Erythroblast (primary cell): Measurements from ENCODE around the gene ARMC7.

Experiments used
- DNase-seq, 2 experiments: peaks; one replicate each; lab custom pipeline; 2025; lab: John Stamatoyannopoulos, UW
- GATA1 ChIP-seq: IDR thresholded peaks from 2 replicates; pipeline ENCODE4 v1.6.1; 2011; ENCODE audit warnings: low read depth, mild to moderate bottlenecking, control low read depth, low read length, moderate library complexity
- POLR2A ChIP-seq: IDR thresholded peaks from 2 replicates; pipeline ENCODE4 v1.6.1; 2011; ENCODE audit warnings: mild to moderate bottlenecking, low read length

The ARMC7 gene

DNA sequence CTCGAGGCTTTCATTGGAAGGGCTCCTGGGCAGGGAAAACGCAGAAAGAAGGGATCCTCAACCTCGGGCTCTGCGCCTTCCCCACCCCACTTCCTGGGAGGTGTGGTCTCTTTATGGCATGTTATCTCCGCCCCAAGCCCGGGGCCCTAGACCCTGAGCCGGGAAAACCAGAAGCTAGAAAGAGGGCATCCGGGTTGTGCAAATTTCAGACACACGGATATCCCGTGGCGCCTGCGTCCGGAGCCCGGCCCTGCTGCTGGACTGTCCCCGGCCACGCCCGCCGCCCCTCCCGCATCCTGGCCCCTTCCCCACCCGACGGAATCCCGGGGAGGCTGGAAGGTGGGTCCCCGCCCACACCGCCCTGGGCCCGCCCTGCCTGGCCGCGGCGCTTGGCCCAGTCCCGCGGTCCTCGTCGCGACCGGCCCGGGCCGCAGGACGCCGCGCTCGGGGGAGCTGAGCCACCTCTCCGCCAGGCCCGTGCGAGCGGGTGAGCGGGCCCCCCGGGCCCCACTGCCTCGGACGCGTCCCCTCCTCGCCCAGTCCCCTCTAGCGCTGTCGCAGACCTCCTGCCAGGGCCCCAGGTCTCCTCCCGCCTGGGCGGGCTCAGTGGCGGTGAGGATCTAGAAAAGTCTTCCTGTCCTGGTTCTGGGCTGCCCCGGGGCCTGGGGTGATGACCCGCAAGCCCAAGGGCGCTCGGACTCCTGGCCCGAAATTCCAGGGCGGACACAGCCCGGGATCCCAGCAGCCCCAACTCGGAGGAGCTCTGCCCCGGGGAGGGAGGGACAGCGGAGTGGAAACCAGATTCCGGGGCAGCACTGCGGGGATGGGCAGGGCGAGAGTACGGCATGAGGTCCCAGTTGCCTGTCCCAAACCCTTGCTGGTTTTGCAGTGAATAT, 22.0 kb upstream of the ARMC7 start, which contains the start of gene SLC16A5:
Gene SLC16A5, plus strand, starts transcription at position 397 of the 896 bp plus-strand sequence. CDS start 5,683 bp downstream, outside the sequence.
- DNase-seq: peak; percentile 37 to 54

DNA sequence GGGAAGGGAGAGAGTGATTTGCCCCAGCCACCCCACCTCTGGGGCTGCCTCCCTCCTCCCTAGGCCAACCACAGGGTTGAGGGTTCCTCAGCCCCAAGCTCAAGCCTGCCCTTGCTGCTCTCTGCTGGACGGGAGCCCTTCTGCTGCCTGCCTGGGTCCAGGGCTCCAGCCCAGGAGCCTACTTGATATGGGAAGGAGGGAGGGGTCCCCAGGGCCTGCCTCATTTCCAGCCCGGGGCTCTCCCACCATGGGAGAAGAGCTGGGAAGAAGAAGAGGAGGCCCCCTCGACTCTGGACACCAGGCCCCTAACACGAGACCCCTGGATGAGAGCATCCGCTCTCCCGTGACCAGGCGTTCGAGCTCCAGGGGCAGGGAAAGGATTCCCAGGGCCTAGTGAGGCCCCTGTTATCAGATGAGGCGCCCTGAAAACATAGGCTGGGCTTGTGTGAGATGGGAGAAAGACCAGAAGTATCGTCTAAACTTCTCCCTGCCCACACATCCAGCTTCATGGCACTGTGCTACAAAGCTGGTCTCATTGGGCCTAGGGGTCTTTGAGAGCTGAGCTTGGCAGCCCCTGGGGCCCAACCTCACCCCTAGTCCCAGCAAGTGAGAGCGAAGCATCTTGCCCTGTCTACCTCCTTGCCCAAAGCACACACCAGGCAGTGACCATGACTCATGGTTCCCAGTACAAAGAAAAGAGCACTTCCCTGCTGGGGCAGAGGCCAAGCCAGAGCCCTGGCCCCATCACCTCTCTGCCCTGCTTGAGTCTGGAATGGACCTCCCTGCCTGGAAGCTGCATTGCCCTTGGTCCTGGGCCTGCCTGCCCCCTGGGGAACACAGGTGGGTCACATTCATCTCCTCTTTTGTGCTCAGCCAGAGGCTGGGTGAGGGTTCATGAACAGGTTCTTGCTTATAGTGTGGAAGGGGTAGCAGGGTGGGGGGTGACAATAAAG, 21.0 kb upstream of the ARMC7 start:
- peak in 1 of 2 experiments; percentile 42 for DNase-seq

More for the DNA sequence above, 22.0 kb upstream of the ARMC7 start, which contains the start of gene SLC16A5:
- TF ChIP-seq POLR2A (peak; percentile 16), GATA1 (no peak)

DNA sequence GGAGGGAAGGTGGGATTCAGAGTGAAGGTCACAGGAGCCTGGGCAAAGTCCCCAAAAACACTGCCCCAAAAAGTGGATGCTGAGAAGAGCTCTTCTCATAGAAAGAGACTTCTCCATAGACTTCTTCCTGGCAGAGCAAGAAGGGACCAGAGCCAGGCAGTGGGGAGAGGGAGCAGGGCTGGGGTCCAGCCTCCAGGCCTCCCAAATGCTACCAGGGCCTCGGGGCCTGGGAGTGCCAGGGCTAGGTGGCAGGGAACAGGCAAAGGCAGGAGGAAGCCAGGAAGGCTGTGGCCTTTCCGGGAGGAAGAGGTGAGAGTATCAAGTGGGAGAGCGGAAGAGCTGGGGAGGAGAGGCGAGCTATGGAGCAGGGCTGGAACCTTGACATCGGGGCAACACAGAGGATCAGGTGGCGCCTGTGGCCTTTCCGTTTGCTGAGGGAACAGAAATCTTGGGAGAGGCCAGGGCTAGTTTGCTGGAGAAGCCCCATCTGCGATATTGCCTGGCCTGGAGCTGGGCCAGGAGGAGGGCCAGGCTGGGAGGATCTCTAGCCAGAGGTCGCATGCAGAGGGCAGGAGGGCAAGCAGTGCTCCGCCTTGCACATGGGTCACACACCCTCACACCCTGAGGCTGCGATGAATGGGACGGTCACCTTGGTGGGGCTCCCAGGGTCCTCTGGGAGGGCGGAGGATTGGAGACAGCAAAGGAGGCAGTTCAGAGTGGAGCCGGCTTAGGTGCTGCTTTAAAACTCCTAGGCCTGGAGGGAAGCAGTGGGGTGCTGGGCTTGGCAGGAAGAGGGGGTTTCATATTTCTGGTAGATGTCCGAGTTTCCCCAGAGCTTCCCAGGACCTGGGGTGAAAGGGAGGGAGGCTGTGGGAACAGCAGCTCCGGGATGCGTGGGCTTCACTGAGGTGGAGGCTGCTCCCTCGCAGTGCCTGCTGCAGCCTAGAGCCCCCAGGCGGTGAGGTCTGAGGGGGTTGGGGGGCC, 18.6 kb upstream of the ARMC7 start:
- TF ChIP-seq POLR2A: no peak
- no peak for TF ChIP-seq GATA1
- peak; percentile 44 to 51 for DNase-seq

More for the DNA sequence above, 21.0 kb upstream of the ARMC7 start:
- TF ChIP-seq POLR2A (no peak), GATA1 (no peak)

DNA sequence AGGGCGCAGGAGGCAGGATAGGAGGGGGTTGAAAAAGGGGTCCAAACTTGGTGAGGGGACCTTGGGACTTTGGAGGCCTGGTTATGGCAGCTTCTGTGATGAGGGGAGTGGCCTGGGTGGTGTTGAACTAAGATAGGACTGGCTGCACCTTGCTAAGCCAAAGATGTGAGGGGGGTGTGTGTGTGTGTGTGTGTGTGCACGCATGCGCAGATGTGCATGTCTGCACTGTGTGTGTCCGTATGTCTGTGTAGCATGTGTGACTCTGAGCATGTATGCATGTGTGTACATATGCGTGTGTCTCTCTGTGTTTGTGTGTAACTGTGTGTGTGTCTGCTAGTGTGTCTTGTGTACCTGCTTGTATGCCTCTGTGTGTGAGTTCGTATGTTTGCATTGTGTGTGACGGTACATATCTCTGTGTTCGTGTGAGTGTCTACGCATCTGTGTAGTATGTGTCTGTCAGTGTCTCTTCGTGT, 17.9 kb upstream of the ARMC7 start:
- peak; percentile 60 to 78 for DNase-seq
- no peak for TF ChIP-seq POLR2A
- no peak for TF ChIP-seq GATA1

DNA sequence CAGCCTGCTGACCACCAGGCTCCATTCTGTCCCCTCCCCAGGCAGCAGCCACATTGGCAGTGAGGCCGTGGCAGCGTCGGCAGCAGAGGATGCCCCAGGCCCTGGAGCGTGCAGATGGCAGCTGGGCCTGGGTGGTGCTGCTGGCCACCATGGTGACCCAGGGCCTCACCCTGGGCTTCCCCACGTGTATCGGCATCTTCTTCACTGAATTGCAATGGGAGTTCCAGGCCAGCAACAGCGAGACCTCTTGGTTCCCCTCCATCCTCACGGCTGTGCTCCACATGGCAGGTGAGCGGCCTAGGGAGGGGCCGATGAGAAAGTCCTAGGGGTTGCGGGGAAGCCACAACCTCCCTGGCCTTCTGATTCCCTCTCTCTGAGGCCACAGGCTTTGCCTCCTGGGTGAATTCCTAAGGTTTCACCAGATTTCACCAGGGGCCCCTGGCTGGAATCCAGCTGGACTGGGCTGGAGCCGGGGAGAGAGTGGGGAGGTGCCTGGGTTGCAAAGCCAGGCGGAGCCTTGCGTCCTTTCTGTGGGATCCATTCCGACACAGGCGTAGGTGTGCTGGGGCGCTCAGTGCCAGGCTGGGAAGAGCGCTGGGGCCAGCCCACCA, 16.1 kb upstream of the ARMC7 start:
- TF ChIP-seq POLR2A (no peak), GATA1 (no peak)
- DNase-seq: no peak

DNA sequence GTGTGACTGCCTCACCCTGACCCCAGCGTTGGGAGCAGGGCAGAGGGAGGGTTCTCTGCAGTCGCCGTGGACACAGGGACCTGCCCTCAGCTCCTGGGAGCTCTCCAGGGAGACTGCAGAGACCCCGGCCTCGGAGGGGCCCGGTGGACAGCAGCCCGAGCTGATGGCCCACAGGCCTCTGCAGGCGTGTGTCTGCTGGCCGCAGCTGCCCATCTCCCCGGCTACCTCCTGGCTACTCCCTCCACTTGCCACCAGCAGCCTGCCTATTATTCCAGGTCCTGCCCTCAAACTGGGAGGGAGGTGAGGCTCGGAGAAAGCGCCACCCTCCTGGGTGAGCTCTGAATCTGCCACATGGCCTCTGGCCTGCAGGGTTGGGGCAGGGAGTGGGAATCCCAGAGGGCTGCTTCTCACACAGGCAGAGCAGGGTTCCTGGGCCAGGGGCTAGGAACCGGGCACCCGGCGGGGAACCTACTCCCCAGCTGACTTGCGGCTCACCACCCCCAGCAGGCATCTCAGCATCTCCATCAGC, 14.8 kb upstream of the ARMC7 start:
- no peak for DNase-seq

DNA sequence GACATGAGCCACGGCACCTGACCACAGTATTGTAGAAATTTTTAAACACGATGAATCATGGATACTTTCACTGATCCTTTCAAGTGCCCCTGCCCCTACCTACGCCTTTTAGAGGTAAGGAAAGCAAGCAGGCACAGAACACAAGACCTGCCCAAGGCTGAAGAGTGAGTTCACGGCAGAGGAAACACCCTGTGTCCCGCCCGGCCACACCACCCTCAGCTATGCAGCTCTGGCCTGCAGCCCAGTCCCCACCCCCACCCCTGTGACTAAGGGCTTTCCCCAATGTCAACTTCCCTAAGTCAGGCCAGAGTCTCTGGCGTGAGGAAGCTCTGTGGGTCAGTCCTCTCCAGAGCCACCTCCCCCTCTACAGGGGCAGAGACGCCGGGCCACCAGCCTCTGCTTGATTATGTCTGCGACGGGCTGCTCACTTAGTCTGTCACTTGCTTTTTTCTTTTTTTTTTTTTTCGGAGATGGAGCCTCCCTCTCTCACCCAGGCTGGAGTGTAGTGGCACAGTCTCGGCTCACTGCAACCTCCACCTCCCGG, 13.6 kb upstream of the ARMC7 start:
- peak; percentile 31 for TF ChIP-seq POLR2A
- TF ChIP-seq GATA1: no peak
- DNase-seq: peak; percentile 93 to 95

More for the DNA sequence above, 14.8 kb upstream of the ARMC7 start:
- no peak for TF ChIP-seq POLR2A
- TF ChIP-seq GATA1: no peak

DNA sequence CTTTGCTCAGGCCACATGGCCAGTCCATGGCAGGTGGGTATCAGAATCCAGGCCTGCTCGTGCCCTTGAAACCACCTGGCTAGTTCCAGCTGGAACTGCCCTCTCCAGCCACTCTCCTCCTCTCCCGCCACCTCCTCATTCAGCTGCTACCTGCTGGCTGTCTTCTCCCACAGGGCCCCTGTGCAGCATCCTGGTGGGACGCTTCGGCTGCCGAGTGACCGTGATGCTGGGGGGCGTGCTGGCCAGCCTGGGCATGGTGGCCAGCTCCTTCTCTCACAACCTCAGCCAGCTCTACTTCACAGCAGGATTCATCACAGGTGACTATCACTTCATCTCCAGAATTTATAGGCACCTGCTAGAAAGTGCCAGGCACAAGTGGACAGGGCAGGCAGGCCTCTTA, 11.9 kb upstream of the ARMC7 start:
- no peak for DNase-seq
- no peak for TF ChIP-seq GATA1
- TF ChIP-seq POLR2A: no peak

DNA sequence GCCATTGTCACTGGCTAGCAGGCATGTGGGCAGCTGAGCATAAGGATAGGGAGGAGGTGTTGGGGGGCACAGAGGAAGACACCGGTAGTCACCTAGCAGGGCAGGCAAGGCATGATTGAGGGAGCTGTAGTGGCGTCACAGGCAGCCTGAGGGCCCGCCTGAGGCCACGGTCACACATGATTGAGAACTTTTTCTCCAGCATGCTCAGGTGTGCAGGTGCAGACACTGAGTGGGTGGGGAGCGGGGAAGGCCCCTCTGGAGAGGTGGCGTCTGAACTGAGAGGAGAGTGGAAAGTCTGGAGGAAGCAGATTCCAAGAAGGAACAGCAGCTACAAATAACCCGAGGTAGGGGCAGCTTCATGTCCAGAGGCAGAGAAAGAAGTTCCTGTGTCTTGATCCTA, 10.9 kb upstream of the ARMC7 start:
- no peak for DNase-seq
- no peak for TF ChIP-seq GATA1
- no peak for TF ChIP-seq POLR2A

DNA sequence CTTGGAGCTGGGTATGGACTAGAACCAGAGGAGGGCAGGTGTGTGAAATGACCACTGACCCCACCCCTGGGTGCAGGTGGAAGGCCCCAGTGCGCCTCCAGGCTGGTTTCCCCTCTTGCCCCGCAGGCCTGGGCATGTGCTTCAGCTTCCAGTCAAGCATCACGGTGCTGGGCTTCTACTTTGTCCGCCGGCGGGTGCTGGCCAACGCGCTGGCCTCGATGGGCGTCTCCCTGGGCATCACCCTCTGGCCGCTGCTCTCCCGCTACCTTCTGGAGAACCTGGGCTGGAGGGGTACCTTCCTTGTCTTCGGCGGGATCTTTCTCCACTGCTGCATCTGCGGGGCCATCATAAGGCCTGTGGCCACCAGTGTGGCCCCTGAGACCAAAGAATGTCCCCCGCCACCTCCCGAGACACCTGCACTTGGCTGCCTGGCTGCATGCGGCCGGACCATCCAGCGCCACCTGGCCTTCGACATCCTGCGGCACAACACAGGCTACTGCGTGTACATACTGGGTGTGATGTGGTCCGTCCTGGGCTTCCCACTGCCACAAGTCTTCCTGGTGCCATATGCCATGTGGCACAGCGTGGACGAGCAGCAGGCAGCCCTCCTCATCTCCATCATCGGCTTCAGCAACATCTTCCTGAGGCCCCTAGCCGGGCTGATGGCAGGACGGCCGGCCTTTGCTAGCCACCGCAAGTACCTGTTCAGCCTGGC, 9.7 kb upstream of the ARMC7 start:
- no peak for TF ChIP-seq GATA1

DNA sequence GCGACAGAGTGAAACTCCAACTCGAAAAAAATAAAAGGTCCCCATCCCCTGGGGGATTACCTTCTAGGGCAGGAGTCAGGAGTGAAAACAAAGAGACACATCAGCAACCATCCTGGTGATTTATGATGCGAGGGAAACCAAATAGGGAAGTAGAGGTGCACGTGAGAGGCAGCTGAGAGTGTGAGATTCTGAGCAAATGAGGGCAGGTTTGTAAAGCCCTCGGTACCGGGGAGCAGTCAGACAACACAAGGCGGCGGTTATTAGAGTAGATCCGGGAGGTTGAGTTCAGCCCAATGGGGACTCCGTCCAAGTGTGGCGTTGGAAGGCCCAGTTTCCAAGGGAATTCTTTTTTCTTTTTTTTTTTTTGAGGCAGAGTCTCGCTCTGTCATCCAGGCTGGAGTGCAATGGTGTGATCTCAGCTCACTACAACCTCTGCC, 7.4 kb upstream of the ARMC7 start:
- TF ChIP-seq POLR2A (no peak), GATA1 (no peak)
- no peak for DNase-seq

More for the DNA sequence above, 9.7 kb upstream of the ARMC7 start:
- no peak for DNase-seq
